Esophagus muscularis mucosa (tissue), 3 donors: ENCODE data around the gene MBP.

Experiments used
- POLR2A ChIP-seq: fragments of 450-650 bp; IDR thresholded peaks from one replicate; pipeline ENCODE4 v1.6.1; 2017; ENCODE audit warnings: antibody characterized with exemption, moderate library complexity, mild to moderate bottlenecking, low read depth
- POLR2AphosphoS5 ChIP-seq, 2 donors: sonication (generic); formaldehyde crosslinking; IDR thresholded peaks; one replicate each; pipeline ENCODE4 v1.6.1; 2017; ENCODE audit warnings: antibody characterized with exemption in 2 of 2
- TF ChIP-seq, protein P1 (sequence below), 3 experiments: fragments of 200-600 bp in 2 of 3; fragments of 450-650 bp in 1 of 3; sonication (generic) in 2 of 3; IDR thresholded peaks; one replicate each; pipeline ENCODE4 v1.5.1; 2017 to 2019; ENCODE audit warnings: antibody characterized with exemption in 3 of 3, mild to moderate bottlenecking in 2 of 3, moderate library complexity in 1 of 3

DNA sequence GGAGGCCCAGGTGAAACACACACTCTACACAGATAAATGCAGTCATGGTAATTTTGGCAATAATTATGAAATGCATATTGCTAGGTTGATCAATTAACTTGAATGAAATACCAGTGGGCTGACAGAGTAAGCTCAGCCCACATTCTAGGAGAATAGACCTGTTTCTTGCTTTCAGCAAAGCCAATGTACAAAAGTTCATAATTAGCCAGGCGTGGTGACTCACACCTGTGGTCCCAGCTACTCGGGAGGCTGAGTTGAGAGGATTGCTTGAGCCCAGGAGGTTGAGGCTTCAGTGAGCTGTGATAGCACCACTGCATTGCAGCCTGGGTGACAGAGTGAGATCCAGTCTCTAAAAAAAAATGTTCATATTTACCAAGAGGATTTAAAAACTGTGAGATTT is 15.7 kb upstream of the MBP start:
- TF ChIP-seq, protein P1, sequence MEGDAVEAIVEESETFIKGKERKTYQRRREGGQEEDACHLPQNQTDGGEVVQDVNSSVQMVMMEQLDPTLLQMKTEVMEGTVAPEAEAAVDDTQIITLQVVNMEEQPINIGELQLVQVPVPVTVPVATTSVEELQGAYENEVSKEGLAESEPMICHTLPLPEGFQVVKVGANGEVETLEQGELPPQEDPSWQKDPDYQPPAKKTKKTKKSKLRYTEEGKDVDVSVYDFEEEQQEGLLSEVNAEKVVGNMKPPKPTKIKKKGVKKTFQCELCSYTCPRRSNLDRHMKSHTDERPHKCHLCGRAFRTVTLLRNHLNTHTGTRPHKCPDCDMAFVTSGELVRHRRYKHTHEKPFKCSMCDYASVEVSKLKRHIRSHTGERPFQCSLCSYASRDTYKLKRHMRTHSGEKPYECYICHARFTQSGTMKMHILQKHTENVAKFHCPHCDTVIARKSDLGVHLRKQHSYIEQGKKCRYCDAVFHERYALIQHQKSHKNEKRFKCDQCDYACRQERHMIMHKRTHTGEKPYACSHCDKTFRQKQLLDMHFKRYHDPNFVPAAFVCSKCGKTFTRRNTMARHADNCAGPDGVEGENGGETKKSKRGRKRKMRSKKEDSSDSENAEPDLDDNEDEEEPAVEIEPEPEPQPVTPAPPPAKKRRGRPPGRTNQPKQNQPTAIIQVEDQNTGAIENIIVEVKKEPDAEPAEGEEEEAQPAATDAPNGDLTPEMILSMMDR (IDR thresholded peaks at IDR 0.05) = no peak
- TF ChIP-seq POLR2A = no peak
- TF ChIP-seq POLR2AphosphoS5 (IDR thresholded peaks at IDR 0.05) = no peak
